NCI-H345 (cell line): ENCODE results near the gene RAPGEF1.

ENCODE experiments used
- DNase-seq: peaks from one replicate; lab custom pipeline; 2025; lab: John Stamatoyannopoulos, UW

RAPGEF1 gene

GRCh38 chr9:131530546-131530919 lies 209.3 kb downstream of the RAPGEF1 start:
- peak; percentile 11 for DNase-seq

- DNase-seq: no peak
Observed at GRCh38 chr9:131529597-131530545, 210.0 kb downstream of the RAPGEF1 start.

GRCh38 chr9:131528886-131529505 lies 210.9 kb downstream of the RAPGEF1 start:
- no peak for DNase-seq

GRCh38 chr9:131528186-131528585 lies 211.7 kb downstream of the RAPGEF1 start:
- no peak for DNase-seq
